Mammary epithelial cell (primary cell): ENCODE results near the gene FOXR2.

Source experiments
- CTCF ChIP-seq, 2 donors: IDR thresholded peaks in 1 of 2; conservative IDR thresholded peaks in 1 of 2; 2 replicates each; pipeline ENCODE4 v1.5.1; 2011 to 2012; ENCODE audit warnings: inconsistent platforms in 2 of 2, low read length in 2 of 2, mild to moderate bottlenecking in 2 of 2, control low read depth in 1 of 2, low read depth in 1 of 2; ENCODE audit not compliant: insufficient read depth in 1 of 2; ENCODE audit errors: extremely low read depth in 1 of 2
- EZH2 ChIP-seq: IDR thresholded peaks from 2 replicates; pipeline ENCODE4 v1.6.1; 2012; ENCODE audit warnings: low read length, inconsistent platforms, borderline replicate concordance

GRCh38 chrX:55593296-55593695 is 29.9 kb upstream of the FOXR2 start:
- TF ChIP-seq CTCF (conservative IDR thresholded peaks at IDR 0.05 in 1 of 2, IDR thresholded peaks at IDR 0.05 in 1 of 2; ENCODE audit: extremely low read depth in 1 of 2, insufficient read depth in 1 of 2, low read depth in 1 of 2, low read length in 2 of 2) (no peak), EZH2 (no peak)
